ENCODE results near the gene PTEN. TPM values are rescaled to one million over a fixed set of nuclear protein-coding genes. Genes with fewer than 3 reads are reported as not detected.

PTEN gene
- total RNA-seq, 1 donor = 169 TPM

GRCh38 chr10:87925570-87925969 is 62.1 kb downstream of the PTEN start:
- H3K79me2 ChIP-seq (ENCODE audit: insufficient read depth, low read length) = peaks cover 98% of the 10 kb centered on the region
- peaks cover 45% of the 10 kb centered on the region for H4K20me1 ChIP-seq (ENCODE audit: insufficient read depth, low read length)
- no peaks in the 10 kb centered on the region for H3K9me3 ChIP-seq (ENCODE audit: low read depth, low read length)
- H2AFZ ChIP-seq (ENCODE audit: low read length) = no peak overlapping the region
- no peaks in the 10 kb centered on the region for H3K36me3 ChIP-seq (ENCODE audit: insufficient read depth, low read length)
- no peak overlapping the region for H3K4me2 ChIP-seq (ENCODE audit: insufficient read depth, low read length)
- H3K4me1 ChIP-seq (ENCODE audit: insufficient read depth, low read length) = peaks cover 23% of the 10 kb centered on the region
- H3K27ac ChIP-seq (ENCODE audit: low read depth, low read length) = no peak overlapping the region
- no peak for DNase-seq (ENCODE audit: insufficient read length, low spot score, missing footprints)
- TF ChIP-seq, protein P1, sequence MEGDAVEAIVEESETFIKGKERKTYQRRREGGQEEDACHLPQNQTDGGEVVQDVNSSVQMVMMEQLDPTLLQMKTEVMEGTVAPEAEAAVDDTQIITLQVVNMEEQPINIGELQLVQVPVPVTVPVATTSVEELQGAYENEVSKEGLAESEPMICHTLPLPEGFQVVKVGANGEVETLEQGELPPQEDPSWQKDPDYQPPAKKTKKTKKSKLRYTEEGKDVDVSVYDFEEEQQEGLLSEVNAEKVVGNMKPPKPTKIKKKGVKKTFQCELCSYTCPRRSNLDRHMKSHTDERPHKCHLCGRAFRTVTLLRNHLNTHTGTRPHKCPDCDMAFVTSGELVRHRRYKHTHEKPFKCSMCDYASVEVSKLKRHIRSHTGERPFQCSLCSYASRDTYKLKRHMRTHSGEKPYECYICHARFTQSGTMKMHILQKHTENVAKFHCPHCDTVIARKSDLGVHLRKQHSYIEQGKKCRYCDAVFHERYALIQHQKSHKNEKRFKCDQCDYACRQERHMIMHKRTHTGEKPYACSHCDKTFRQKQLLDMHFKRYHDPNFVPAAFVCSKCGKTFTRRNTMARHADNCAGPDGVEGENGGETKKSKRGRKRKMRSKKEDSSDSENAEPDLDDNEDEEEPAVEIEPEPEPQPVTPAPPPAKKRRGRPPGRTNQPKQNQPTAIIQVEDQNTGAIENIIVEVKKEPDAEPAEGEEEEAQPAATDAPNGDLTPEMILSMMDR (IDR thresholded peaks at IDR 0.05; ENCODE audit: extremely low read depth, low read depth, low read length) = no peak
- H3K27me3 ChIP-seq (ENCODE audit: insufficient read depth, low read length) = no peaks in the 10 kb centered on the region
- no peak overlapping the region for H3K4me3 ChIP-seq (ENCODE audit: insufficient read depth, low read length)

GRCh38 chr10:87927091-87927490 is 63.7 kb downstream of the PTEN start:
- Histone ChIP-seq H3K9me3 (ENCODE audit: low read depth, low read length) (no peaks in the 10 kb centered on the region), H3K4me1 (ENCODE audit: insufficient read depth, low read length) (peaks cover 37% of the 10 kb centered on the region)
- no peak for DNase-seq (ENCODE audit: insufficient read length, low spot score, missing footprints)

GRCh38 chr10:87928996-87929395 is 65.6 kb downstream of the PTEN start:
- DNase-seq (ENCODE audit: insufficient read length, low spot score, missing footprints) = no peak
- Histone ChIP-seq H3K27me3 (ENCODE audit: insufficient read depth, low read length) (no peaks in the 10 kb centered on the region), H3K4me1 (ENCODE audit: insufficient read depth, low read length) (peaks cover 43% of the 10 kb centered on the region), H3K4me2 (ENCODE audit: insufficient read depth, low read length) (no peak overlapping the region), H3K79me2 (ENCODE audit: insufficient read depth, low read length) (peaks cover 86% of the 10 kb centered on the region), H2AFZ (ENCODE audit: low read length) (no peak overlapping the region), H3K4me3 (ENCODE audit: insufficient read depth, low read length) (no peak overlapping the region), H4K20me1 (ENCODE audit: insufficient read depth, low read length) (peaks cover 30% of the 10 kb centered on the region), H3K36me3 (ENCODE audit: insufficient read depth, low read length) (peaks cover 5% of the 10 kb centered on the region), H3K9me3 (ENCODE audit: low read depth, low read length) (no peaks in the 10 kb centered on the region), H3K27ac (ENCODE audit: low read depth, low read length) (no peak overlapping the region)
- TF ChIP-seq, protein P1 (IDR thresholded peaks at IDR 0.05; ENCODE audit: extremely low read depth, low read depth, low read length) = no peak

More at GRCh38 chr10:87927091-87927490, 63.7 kb downstream of the PTEN start:
- no peak overlapping the region for H3K4me3 ChIP-seq (ENCODE audit: insufficient read depth, low read length)
- H4K20me1 ChIP-seq (ENCODE audit: insufficient read depth, low read length) = peaks cover 42% of the 10 kb centered on the region
- H3K4me2 ChIP-seq (ENCODE audit: insufficient read depth, low read length) = peak overlapping the region; percentile 25
- no peaks in the 10 kb centered on the region for H3K36me3 ChIP-seq (ENCODE audit: insufficient read depth, low read length)
- H3K27me3 ChIP-seq (ENCODE audit: insufficient read depth, low read length) = no peaks in the 10 kb centered on the region
- peaks cover 94% of the 10 kb centered on the region for H3K79me2 ChIP-seq (ENCODE audit: insufficient read depth, low read length)
- TF ChIP-seq, protein P1 (IDR thresholded peaks at IDR 0.05; ENCODE audit: extremely low read depth, low read depth, low read length) = no peak
- H3K27ac ChIP-seq (ENCODE audit: low read depth, low read length) = no peak overlapping the region
- no peak overlapping the region for H2AFZ ChIP-seq (ENCODE audit: low read length)

DNA sequence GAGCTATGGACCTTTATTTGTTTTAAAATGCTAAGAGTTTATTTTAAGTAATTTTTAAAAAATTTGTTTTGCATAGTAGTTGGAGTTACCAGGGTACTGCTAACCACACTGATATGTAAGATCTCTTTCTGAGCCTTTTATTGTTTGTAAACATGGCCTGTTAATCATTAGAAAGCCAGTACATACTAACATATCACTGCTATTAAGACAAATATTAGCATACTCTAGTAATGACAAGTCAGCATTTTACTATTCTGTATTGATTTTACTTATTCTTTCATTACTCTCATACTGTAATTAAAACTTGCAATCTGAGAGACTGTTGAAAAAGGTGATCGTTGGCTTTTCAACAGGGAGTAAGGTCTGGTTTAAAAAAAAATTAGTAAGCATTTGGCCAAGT is 66.7 kb downstream of the PTEN start:
- Histone ChIP-seq H3K9me3 (ENCODE audit: low read depth, low read length) (no peaks in the 10 kb centered on the region), H2AFZ (ENCODE audit: low read length) (no peak overlapping the region), H3K4me2 (ENCODE audit: insufficient read depth, low read length) (no peak overlapping the region), H3K4me1 (ENCODE audit: insufficient read depth, low read length) (peaks cover 48% of the 10 kb centered on the region), H3K27ac (ENCODE audit: low read depth, low read length) (no peak overlapping the region), H3K4me3 (ENCODE audit: insufficient read depth, low read length) (no peak overlapping the region), H3K27me3 (ENCODE audit: insufficient read depth, low read length) (no peaks in the 10 kb centered on the region), H3K36me3 (ENCODE audit: insufficient read depth, low read length) (peaks cover 5% of the 10 kb centered on the region), H3K79me2 (ENCODE audit: insufficient read depth, low read length) (peaks cover 79% of the 10 kb centered on the region), H4K20me1 (ENCODE audit: insufficient read depth, low read length) (peaks cover 23% of the 10 kb centered on the region)
- DNase-seq (ENCODE audit: insufficient read length, low spot score, missing footprints) = no peak
- TF ChIP-seq, protein P1 (IDR thresholded peaks at IDR 0.05; ENCODE audit: extremely low read depth, low read depth, low read length) = no peak

Data from osteoblast (primary cell).